Osteocyte (in vitro differentiated cells): Measurements from ENCODE around the gene PRSS12. TPM values are rescaled to one million over a fixed set of nuclear protein-coding genes. Genes with fewer than 3 reads are reported as not detected.
"Not testable (repeated sequence)": the region's sequence is repeated elsewhere in the genome, so short reads cannot be mapped to it uniquely, and the experiment has no call there.

Source experiments
- DNase-seq: peaks from one replicate; pipeline ENCODE4 v3.0.0; 2021; ENCODE audit warnings: mixed read lengths; ENCODE audit not compliant: unreplicated experiment; ENCODE audit errors: extremely low spot score
- H3K27ac Mint-ChIP-seq: one replicate; pipeline ENCODE4 v1.8.0; 2021; ENCODE audit warnings: mild to moderate bottlenecking, mixed read lengths; ENCODE audit not compliant: unreplicated experiment
- H3K27me3 Mint-ChIP-seq: one replicate; pipeline ENCODE4 v1.8.0; 2021; ENCODE audit warnings: mixed read lengths; ENCODE audit not compliant: unreplicated experiment
- H3K36me3 Mint-ChIP-seq: one replicate; pipeline ENCODE4 v1.8.0; 2021; ENCODE audit warnings: mixed read lengths; ENCODE audit not compliant: unreplicated experiment
- H3K4me1 Mint-ChIP-seq: one replicate; pipeline ENCODE4 v1.8.0; 2021; ENCODE audit warnings: mixed read lengths; ENCODE audit not compliant: unreplicated experiment
- H3K4me3 Mint-ChIP-seq: one replicate; pipeline ENCODE4 v1.8.0; 2021; ENCODE audit warnings: mild to moderate bottlenecking, moderate library complexity, mixed read lengths; ENCODE audit not compliant: unreplicated experiment
- H3K9me3 Mint-ChIP-seq: one replicate; pipeline ENCODE4 v1.8.0; 2021; ENCODE audit warnings: mixed read lengths; ENCODE audit not compliant: unreplicated experiment
- total RNA-seq: library from RNA; stranded (reverse); gene quantifications from 2 replicates; pipeline ENCODE4 v1.2.1, GENCODE V29; 2021
- TF ChIP-seq, protein P1 (sequence below): fragments of 200-600 bp; sonication (generic); IDR thresholded peaks from 2 replicates; pipeline ENCODE4 v1.5.0; 2021; ENCODE audit warnings: antibody characterized with exemption, mild to moderate bottlenecking, moderate library complexity

PRSS12 gene
- total RNA-seq, 1 donor from 2014 or later = 15.3 TPM

DNA sequence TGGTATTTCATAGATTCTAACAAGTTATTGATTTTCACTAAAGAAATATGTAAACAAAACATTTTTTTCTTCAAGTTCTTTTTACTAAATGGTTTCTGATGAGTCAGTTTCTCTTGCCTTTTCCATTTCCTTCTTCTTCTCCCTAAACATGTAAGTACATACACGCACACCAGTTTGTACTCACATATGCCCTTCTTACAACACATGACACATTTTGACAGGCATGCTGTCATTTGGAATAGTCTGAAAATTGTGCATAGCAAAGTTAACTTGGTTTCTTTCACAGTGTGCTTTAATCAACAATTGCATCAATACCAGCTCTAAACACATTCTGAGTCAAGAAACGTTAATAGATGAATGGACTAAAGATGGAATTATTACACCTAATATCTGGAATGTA is 35.1 kb downstream of the PRSS12 start:
- DNase-seq = no peak

DNA sequence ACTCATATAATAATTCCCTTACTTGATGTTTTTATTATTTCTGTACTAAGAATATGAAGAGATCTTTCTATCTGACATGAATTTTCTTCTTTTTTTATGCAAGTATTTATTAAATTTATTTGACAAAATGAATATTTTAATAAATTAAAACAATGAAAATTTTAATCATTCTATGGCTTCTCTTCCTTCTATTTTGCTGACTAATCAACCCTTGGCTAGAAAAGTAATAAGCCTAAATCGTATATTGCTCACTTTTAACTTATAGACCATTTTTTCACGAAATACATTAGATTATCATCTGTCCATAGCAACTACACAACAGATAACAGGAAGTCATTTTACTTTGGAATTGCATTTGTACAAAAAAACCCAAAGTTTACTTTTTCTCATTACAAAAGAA is 38.6 kb downstream of the PRSS12 start:
- Mint-ChIP-seq H3K4me3 (no peak overlapping the region), H3K36me3 (no peaks in the 10 kb centered on the region)
- TF ChIP-seq, protein P1, sequence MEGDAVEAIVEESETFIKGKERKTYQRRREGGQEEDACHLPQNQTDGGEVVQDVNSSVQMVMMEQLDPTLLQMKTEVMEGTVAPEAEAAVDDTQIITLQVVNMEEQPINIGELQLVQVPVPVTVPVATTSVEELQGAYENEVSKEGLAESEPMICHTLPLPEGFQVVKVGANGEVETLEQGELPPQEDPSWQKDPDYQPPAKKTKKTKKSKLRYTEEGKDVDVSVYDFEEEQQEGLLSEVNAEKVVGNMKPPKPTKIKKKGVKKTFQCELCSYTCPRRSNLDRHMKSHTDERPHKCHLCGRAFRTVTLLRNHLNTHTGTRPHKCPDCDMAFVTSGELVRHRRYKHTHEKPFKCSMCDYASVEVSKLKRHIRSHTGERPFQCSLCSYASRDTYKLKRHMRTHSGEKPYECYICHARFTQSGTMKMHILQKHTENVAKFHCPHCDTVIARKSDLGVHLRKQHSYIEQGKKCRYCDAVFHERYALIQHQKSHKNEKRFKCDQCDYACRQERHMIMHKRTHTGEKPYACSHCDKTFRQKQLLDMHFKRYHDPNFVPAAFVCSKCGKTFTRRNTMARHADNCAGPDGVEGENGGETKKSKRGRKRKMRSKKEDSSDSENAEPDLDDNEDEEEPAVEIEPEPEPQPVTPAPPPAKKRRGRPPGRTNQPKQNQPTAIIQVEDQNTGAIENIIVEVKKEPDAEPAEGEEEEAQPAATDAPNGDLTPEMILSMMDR = no peak

More for the DNA sequence above, 35.1 kb downstream of the PRSS12 start:
- TF ChIP-seq, protein P1 = no peak
- H3K27ac Mint-ChIP-seq = no peak overlapping the region
- no peaks in the 10 kb centered on the region for H3K9me3 Mint-ChIP-seq
- H3K4me1 Mint-ChIP-seq = no peaks in the 10 kb centered on the region
- H3K27me3 Mint-ChIP-seq = no peaks in the 10 kb centered on the region
- no peak overlapping the region for H3K4me3 Mint-ChIP-seq
- H3K36me3 Mint-ChIP-seq = no peaks in the 10 kb centered on the region

DNA sequence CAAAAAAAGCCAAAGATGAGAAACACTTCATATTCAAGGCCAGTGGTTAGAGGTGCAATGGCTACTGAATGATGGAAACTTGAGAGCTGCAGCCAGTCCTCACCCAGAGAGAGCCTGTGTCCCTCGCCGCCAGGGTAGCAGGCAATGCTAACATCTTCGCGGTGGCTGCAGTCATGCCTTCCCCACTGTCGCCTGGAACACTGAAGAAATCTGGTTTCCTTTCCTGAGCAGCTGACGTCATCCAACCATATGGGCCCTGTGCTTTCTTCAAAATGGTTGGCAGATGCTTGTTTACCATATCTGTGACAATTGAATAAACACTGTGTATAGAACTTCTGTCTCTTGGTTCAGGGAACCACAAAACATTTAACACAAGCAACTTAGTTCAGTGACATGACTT is 39.7 kb downstream of the PRSS12 start:
- no peaks in the 10 kb centered on the region for H3K4me1 Mint-ChIP-seq
- TF ChIP-seq, protein P1 = no peak
- H3K27me3 Mint-ChIP-seq = no peaks in the 10 kb centered on the region
- H3K36me3 Mint-ChIP-seq = no peaks in the 10 kb centered on the region
- no peak for DNase-seq
- H3K9me3 Mint-ChIP-seq = no peaks in the 10 kb centered on the region
- no peak overlapping the region for H3K4me3 Mint-ChIP-seq
- H3K27ac Mint-ChIP-seq = no peak overlapping the region

More for the DNA sequence above, 38.6 kb downstream of the PRSS12 start:
- H3K27ac Mint-ChIP-seq = no peak overlapping the region
- H3K27me3 Mint-ChIP-seq = no peaks in the 10 kb centered on the region
- H3K9me3 Mint-ChIP-seq = no peaks in the 10 kb centered on the region
- no peaks in the 10 kb centered on the region for H3K4me1 Mint-ChIP-seq
- DNase-seq = no peak

DNA sequence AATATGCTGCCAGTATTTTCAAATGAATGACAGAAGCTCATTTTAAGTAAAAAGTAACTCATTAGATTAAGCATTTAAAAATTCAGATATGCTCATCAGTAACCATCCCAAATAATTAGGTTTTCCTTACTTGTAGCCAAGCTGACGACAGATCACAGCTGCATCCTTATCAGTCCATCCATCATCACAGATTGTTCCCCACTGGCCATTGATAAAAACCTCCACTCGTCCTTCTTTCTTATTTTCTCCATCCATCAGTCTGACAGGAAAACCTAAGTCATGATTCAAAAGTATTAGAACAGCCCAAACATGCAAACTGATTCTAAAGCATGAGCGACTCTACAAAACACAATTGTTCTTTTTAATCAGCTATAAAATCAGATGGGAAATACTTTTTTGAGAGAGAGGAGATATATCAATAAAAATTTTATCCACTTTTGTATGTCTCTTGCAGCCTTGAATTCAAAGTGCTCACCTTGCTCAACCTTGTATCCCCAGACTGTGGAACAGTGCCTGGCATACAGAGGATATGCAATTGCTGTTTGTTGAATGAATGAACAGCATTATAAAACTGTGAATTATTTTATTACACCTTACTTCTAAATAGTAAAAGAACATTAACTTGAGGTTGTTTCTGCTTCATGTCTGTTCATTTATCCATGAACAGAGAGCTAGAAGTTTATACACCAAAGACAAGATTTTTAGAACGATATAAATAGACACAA is 44.3 kb downstream of the PRSS12 start:
- Mint-ChIP-seq H3K9me3 (no peaks in the 10 kb centered on the region), H3K27ac (no peak overlapping the region), H3K27me3 (no peaks in the 10 kb centered on the region), H3K4me3 (no peak overlapping the region), H3K36me3 (no peaks in the 10 kb centered on the region), H3K4me1 (no peaks in the 10 kb centered on the region)
- no peak for DNase-seq
- TF ChIP-seq, protein P1 = no peak

DNA sequence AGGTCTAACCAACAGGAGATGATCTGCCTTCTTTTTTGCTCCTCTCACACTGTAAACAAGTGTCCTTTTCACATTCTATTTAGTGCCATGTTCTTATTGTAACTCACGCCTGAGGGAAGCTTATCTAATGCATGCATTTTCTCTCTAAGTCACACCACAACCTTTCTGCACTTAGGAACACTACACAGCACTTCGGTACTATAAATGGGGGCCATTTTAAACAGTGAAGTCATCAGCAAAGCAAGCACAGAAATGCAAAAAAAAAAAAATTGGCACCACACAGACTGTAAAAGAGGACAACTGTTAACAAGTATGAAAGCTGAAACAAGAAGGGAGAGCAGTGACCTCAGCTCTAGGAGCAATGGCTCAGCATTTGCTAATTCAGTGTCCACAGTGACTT is 45.2 kb downstream of the PRSS12 start:
- Mint-ChIP-seq H3K36me3 (no peaks in the 10 kb centered on the region), H3K4me3 (no peak overlapping the region), H3K27ac (no peak overlapping the region), H3K27me3 (no peaks in the 10 kb centered on the region), H3K9me3 (no peaks in the 10 kb centered on the region), H3K4me1 (no peaks in the 10 kb centered on the region)
- DNase-seq = no peak
- TF ChIP-seq, protein P1 = no peak

DNA sequence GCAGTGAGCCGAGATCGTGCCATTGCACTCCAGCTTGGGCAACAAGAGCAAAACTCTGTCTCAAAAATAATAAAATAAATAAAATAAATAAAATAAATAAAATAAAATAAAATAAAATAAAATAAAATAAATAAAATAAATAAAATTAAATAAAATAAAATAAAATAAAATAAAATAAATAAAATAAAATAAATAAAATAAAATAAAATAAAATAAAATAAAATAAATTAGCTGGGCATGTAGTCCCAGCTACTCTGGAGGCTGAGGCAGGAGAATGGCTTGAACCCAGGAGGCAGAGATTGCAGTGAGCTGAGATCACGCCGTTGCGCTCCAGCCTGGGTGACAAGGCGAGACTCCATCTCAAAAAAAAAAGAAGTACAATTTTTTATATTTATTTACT is 53.2 kb downstream of the PRSS12 start:
- not testable (repeated sequence) for H3K4me3 Mint-ChIP-seq, H3K9me3 Mint-ChIP-seq, H3K4me1 Mint-ChIP-seq, H3K27ac Mint-ChIP-seq, H3K36me3 Mint-ChIP-seq, H3K27me3 Mint-ChIP-seq, DNase-seq
